HepG2 (cell line): ENCODE measurements around the gene PLEKHA5. TPM values are rescaled to one million over a fixed set of nuclear protein-coding genes. Genes with fewer than 3 reads are reported as not detected.

ENCODE experiments used
- ATAC-seq: fragments of 200-7000 bp; cut with Tn5 transposase; 3 replicates; pipeline ENCODE4 v1.9.1; 2020; ENCODE audit warnings: mild to moderate bottlenecking, moderate library complexity
- BruUV-seq: library from RNA; stranded (reverse); fragments of 400-500 nt; replicated peaks from 2 replicates; lab custom pipeline; 2021; lab: Mats Ljungman, UMichigan
- CTCF ChIA-PET: fragments of 300-600 bp; formaldehyde crosslinking; extraction: SDS; loops from one replicate; lab custom pipeline; 2021; ENCODE audit warnings: low total read pairs, inconsistent platforms, low intra/inter-chr PET ratio; lab: Yijun Ruan, JAX
- POLR2A ChIA-PET: fragments of 350-600 bp; sonication (Branson Sonifier 250); formaldehyde crosslinking; loops from one replicate; lab custom pipeline; 2020; ENCODE audit warnings: antibody characterized with exemption, inconsistent platforms; lab: Yijun Ruan, JAX
- DNase-seq: peaks from one replicate; pipeline ENCODE4 v3.0.0-alpha.2; 2015; ENCODE audit warnings: low spot score
- FAIRE-seq: peaks from 3 replicates; lab custom pipeline; 2011; peaks lifted over from hg19 to GRCh38; lab: Jason Lieb, UNC
- H2AFZ ChIP-seq: one replicate; pipeline ENCODE4 v1.6.1; 2011; ENCODE audit warnings: low read length, inconsistent platforms
- H3K27ac ChIP-seq: fragments of 300-600 bp; 3 replicates; pipeline ENCODE4 v1.8.0; 2011; ENCODE audit warnings: mixed run types, mild to moderate bottlenecking, mixed read lengths, low read length, inconsistent platforms; ENCODE audit not compliant: insufficient read depth; ENCODE audit errors: extremely low read length
- H3K27me3 ChIP-seq, 2 experiments: fragments of 200-600 bp in 1 of 2; 2 replicates in 1 of 2; 3 replicates in 1 of 2; pipeline versions ENCODE4 v1.6.0 to v1.8.0; 2011; ENCODE audit warnings: low read length in 2 of 2, mild to moderate bottlenecking in 2 of 2, moderate library complexity in 2 of 2, inconsistent platforms in 1 of 2; ENCODE audit not compliant: insufficient read depth in 2 of 2, control insufficient read depth in 1 of 2
- H3K36me3 ChIP-seq, 2 experiments: fragments of 200-600 bp in 1 of 2; replicated peaks in 1 of 2; 2 replicates in 1 of 2; 3 replicates in 1 of 2; pipeline versions ENCODE4 v1.5.1 to v1.8.0; 2011; ENCODE audit warnings: low read length in 2 of 2, inconsistent platforms in 1 of 2; ENCODE audit not compliant: insufficient read depth in 2 of 2, control insufficient read depth in 1 of 2
- H3K4me1 ChIP-seq: 2 replicates; pipeline ENCODE4 v1.5.1; 2012; ENCODE audit warnings: low read length, inconsistent platforms; ENCODE audit not compliant: insufficient read depth
- H3K4me2 ChIP-seq: 2 replicates; pipeline ENCODE4 v1.6.0; 2011; ENCODE audit warnings: low read depth, low read length, inconsistent platforms
- H3K4me3 ChIP-seq, 3 experiments: fragments of 200-600 bp in 1 of 3; sonication (generic), shearing (Covaris generic) in 1 of 3; replicated peaks in 1 of 3; 2 replicates each; pipeline ENCODE4 v1.5.1; 2011 to 2016; ENCODE audit warnings: low read length in 3 of 3, inconsistent platforms in 2 of 3, low read depth in 2 of 3, mild to moderate bottlenecking in 2 of 3, control low read depth in 1 of 3, mixed read lengths in 1 of 3; ENCODE audit not compliant: insufficient read depth in 1 of 3
- H3K79me2 ChIP-seq: one replicate; pipeline ENCODE4 v1.6.1; 2011; ENCODE audit warnings: low read length, inconsistent platforms; ENCODE audit not compliant: insufficient read depth
- H3K9ac ChIP-seq: 2 replicates; pipeline ENCODE4 v1.6.0; 2011; ENCODE audit warnings: mild to moderate bottlenecking, low read depth, low read length, inconsistent platforms; ENCODE audit not compliant: insufficient read depth
- H3K9me3 ChIP-seq: 2 replicates; pipeline ENCODE4 v1.5.1; 2012; ENCODE audit warnings: mild to moderate bottlenecking, low read length
- H4K20me1 ChIP-seq: 2 replicates; pipeline ENCODE4 v1.6.0; 2011; ENCODE audit warnings: inconsistent platforms, mild to moderate bottlenecking, low read length, moderate library complexity; ENCODE audit not compliant: insufficient read depth
- EED ChIP-seq: sonication (generic); formaldehyde crosslinking; IDR thresholded peaks from 2 replicates; pipeline ENCODE4 v1.5.0; 2020; ENCODE audit warnings: mild to moderate bottlenecking, missing genetic modification reagents
- FOXJ3 ChIP-seq: sonication (generic); formaldehyde crosslinking; IDR thresholded peaks from 2 replicates; pipeline ENCODE4 v1.4.0; 2020; ENCODE audit warnings: missing genetic modification reagents, mild to moderate bottlenecking, borderline replicate concordance
- KDM4B ChIP-seq: sonication (generic); formaldehyde crosslinking; IDR thresholded peaks from 2 replicates; pipeline ENCODE4 v1.4.0; 2020; ENCODE audit warnings: missing genetic modification reagents
- MAFF ChIP-seq: IDR thresholded peaks from 2 replicates; pipeline ENCODE4 v1.6.1; 2011; ENCODE audit warnings: low read depth, low read length, improper control_type of control experiment
- MAFK ChIP-seq, 2 experiments: IDR thresholded peaks in 1 of 2; conservative IDR thresholded peaks in 1 of 2; 2 replicates each; pipeline ENCODE4 v1.6.1; 2011; ENCODE audit warnings: improper control_type of control experiment in 2 of 2, low read length in 2 of 2
- MBD4 ChIP-seq: IDR thresholded peaks from 2 replicates; pipeline ENCODE4 v1.6.1; 2012; ENCODE audit warnings: low read length, inconsistent platforms, borderline replicate concordance
- MED8 ChIP-seq: sonication (generic); formaldehyde crosslinking; IDR thresholded peaks from 2 replicates; pipeline ENCODE4 v1.8.1; 2023; ENCODE audit warnings: mild to moderate bottlenecking, missing genetic modification reagents; ENCODE audit not compliant: insufficient replicate concordance
- PAX8 ChIP-seq: sonication (generic); formaldehyde crosslinking; IDR thresholded peaks from 2 replicates; pipeline ENCODE4 v1.8.0; 2022; ENCODE audit warnings: mild to moderate bottlenecking, missing genetic modification reagents, borderline replicate concordance
- ZNF574 ChIP-seq: sonication (generic); formaldehyde crosslinking; IDR thresholded peaks from 2 replicates; pipeline ENCODE4 v1.4.0; 2020; ENCODE audit warnings: missing genetic modification reagents
- ZNF772 ChIP-seq: sonication (generic); formaldehyde crosslinking; IDR thresholded peaks from 2 replicates; pipeline ENCODE4 v1.5.0; 2020; ENCODE audit warnings: mild to moderate bottlenecking, missing genetic modification reagents
- WGBS: methylation state at CpG from one replicate; pipeline ENCODE4 v1.1.6; 2017; ENCODE audit warnings: low lambda C conversion rate; 5-methylcytosine and 5-hydroxymethylcytosine counted together
- in situ Hi-C: cut with HindIII; loops from 2 replicates; pipeline ENCODE4 v1.10.0; 2017; ENCODE audit warnings: low pct_unique_long_range_greater_than_20kb; ENCODE audit not compliant: extremely low pct_ligation_motif_present
- intact Hi-C: fragments of 100-400 bp; cut with micrococcal nuclease; formaldehyde crosslinking; loops from one replicate; pipeline ENCODE4 v1.10.0; 2022; ENCODE audit not compliant: unreplicated experiment
- polyA plus RNA-seq, 8 experiments: library from polyadenylated mRNA; depleted of rRNA in 3 of 8; stranded (reverse) in 7 of 8; unstranded in 1 of 8; fragments of >200 nt; fragmentation: Illumina TruSeq in 4 of 8; extraction: Trizol in 4 of 8; gene quantifications; 2 replicates each; pipeline versions ENCODE4 v1.2.1 to v1.2.3, GENCODE V29; 2011 to 2016; ENCODE audit warnings: low read depth in 4 of 8, missing spikeins in 1 of 8, mixed read lengths in 1 of 8; ENCODE audit not compliant: insufficient read depth in 1 of 8
- total RNA-seq, 5 experiments: library from RNA; depleted of rRNA; stranded (reverse); fragments of >200 nt; fragmentation: Illumina TruSeq; extraction: Trizol; gene quantifications; 2 replicates each; pipeline ENCODE4 v1.2.3, GENCODE V29; 2016; ENCODE audit warnings: low read depth in 1 of 5

The PLEKHA5 gene
- total and polyA plus RNA-seq, 2 of the 13 experiments (the other 11 are each of a cell fraction or from before 2014, with no cell fraction given): 4.2 to 15.4 TPM

- H4K20me1 ChIP-seq: no peaks in the 10 kb centered on the region
- no peak overlapping the region for H3K27ac ChIP-seq
- H3K9me3 ChIP-seq: no peaks in the 10 kb centered on the region
- WGBS: 96% methylated on average over 4 of the region's 4 CpGs
- ChIA-PET POLR2A (no interaction called here), CTCF (no interaction called here)
- H3K79me2 ChIP-seq: no peaks in the 10 kb centered on the region
- no peak overlapping the region for H3K9ac ChIP-seq
- H3K4me1 ChIP-seq: no peaks in the 10 kb centered on the region
- no peak overlapping the region for H3K4me3 ChIP-seq
- FAIRE-seq (no peak), ATAC-seq (no peak), DNase-seq (no peak)
- H2AFZ ChIP-seq: no peak overlapping the region
- no peak for TF ChIP-seq PAX8 (CRISPR knock-in tag)
- peak; percentile 54 to 83; a peak in 3 of 4 replicates for TF ChIP-seq MAFK (conservative IDR thresholded peaks at IDR 0.05 in 1 of 2, IDR thresholded peaks at IDR 0.05 in 1 of 2; ENCODE audit: low read length in 2 of 2)
- peak; percentile 76 for TF ChIP-seq MAFF
- TF ChIP-seq EED: no peak
- H3K36me3 ChIP-seq: no peaks in the 10 kb centered on the region
- BruUV-seq: no TSS peak
- intact Hi-C loops: no loop called here
- in situ Hi-C loops: no loop called here
- H3K27me3 ChIP-seq: no peaks in the 10 kb centered on the region
- no peak overlapping the region for H3K4me2 ChIP-seq
These were observed 132.2 kb downstream of the PLEKHA5 start for GRCh38 chr12:19261773-19262172.

GRCh38 chr12:19263672-19264071 is 134.1 kb downstream of the PLEKHA5 start:
- ChIA-PET CTCF (no interaction called here), POLR2A (no interaction called here)
- TF ChIP-seq MED8: no peak
- TF ChIP-seq KDM4B (CRISPR knock-in tag): no peak
- TF ChIP-seq MBD4: no peak
- no peak for TF ChIP-seq ZNF772
- no peak for TF ChIP-seq ZNF574 (CRISPR knock-in tag)
- TF ChIP-seq FOXJ3 (CRISPR knock-in tag): no peak
- ATAC-seq (no peak), DNase-seq (no peak), FAIRE-seq (no peak)
- Histone ChIP-seq H3K4me1 (no peaks in the 10 kb centered on the region), H2AFZ (no peak overlapping the region), H3K9me3 (no peaks in the 10 kb centered on the region), H3K79me2 (no peaks in the 10 kb centered on the region), H3K4me3 (no peak overlapping the region), H3K9ac (no peak overlapping the region), H3K27ac (no peak overlapping the region), H3K4me2 (no peak overlapping the region), H3K36me3 (no peaks in the 10 kb centered on the region), H4K20me1 (no peaks in the 10 kb centered on the region), H3K27me3 (no peaks in the 10 kb centered on the region)
- in situ Hi-C loops (no loop called here), intact Hi-C loops (no loop called here)
- 77% methylated on average over 3 of the region's 3 CpGs for WGBS
- no TSS peak for BruUV-seq
